H1 (cell line): Measurements from ENCODE around the gene MYCBP2. TPM values are rescaled to one million over a fixed set of nuclear protein-coding genes. Genes with fewer than 3 reads are reported as not detected.

Source experiments
- CTCF ChIA-PET: fragments of 300-600 bp; sonication (Branson Sonifier 250); formaldehyde crosslinking; loops from one replicate; lab custom pipeline; 2021; ENCODE audit not compliant: partially characterized antibody; lab: Charles Lee
- POLR2A ChIA-PET: fragments of 300-600 bp; sonication (Branson Sonifier 250); formaldehyde crosslinking; loops from one replicate; lab custom pipeline; 2021; ENCODE audit warnings: inconsistent platforms; ENCODE audit not compliant: partially characterized antibody; lab: Charles Lee
- DNase-seq, 2 experiments: peaks; one replicate each; pipeline versions ENCODE4 v3.0.0 to v3.0.0-alpha.2; 2010 to 2022; ENCODE audit warnings: low spot score in 2 of 2, low read depth in 1 of 2, mixed read lengths in 1 of 2
- FAIRE-seq: peaks from 2 replicates; lab custom pipeline; 2011; peaks lifted over from hg19 to GRCh38; lab: Jason Lieb, UNC
- H2AFZ ChIP-seq: 2 replicates; pipeline ENCODE4 v1.8.1; 2012; ENCODE audit warnings: low read length, inconsistent platforms
- H2AK5ac ChIP-seq: 2 replicates; pipeline ENCODE4 v1.6.1; 2013; ENCODE audit warnings: low read depth, low read length
- H2BK120ac ChIP-seq: replicated peaks from 2 replicates; pipeline ENCODE3; 2013; ENCODE audit warnings: low read depth, low read length, inconsistent platforms
- H2BK12ac ChIP-seq: 2 replicates; pipeline ENCODE4 v1.6.1; 2013; ENCODE audit warnings: low read depth, low read length
- H2BK15ac ChIP-seq: 2 replicates; pipeline ENCODE4 v1.6.1; 2013; ENCODE audit warnings: low read length
- H2BK20ac ChIP-seq: 2 replicates; pipeline ENCODE4 v1.6.1; 2013; ENCODE audit warnings: low read length
- H2BK5ac ChIP-seq: 2 replicates; pipeline ENCODE4 v1.6.1; 2013; ENCODE audit warnings: low read depth, low read length
- H3K14ac ChIP-seq: 2 replicates; pipeline ENCODE4 v1.6.1; 2013; ENCODE audit warnings: inconsistent platforms; ENCODE audit not compliant: insufficient read length
- H3K18ac ChIP-seq: 2 replicates; pipeline ENCODE4 v1.6.1; 2013; ENCODE audit warnings: low read length; ENCODE audit errors: extremely low read depth
- H3K23ac ChIP-seq: 2 replicates; pipeline ENCODE4 v1.6.1; 2013; ENCODE audit warnings: inconsistent platforms; ENCODE audit not compliant: insufficient read length
- H3K23me2 ChIP-seq: 2 replicates; pipeline ENCODE4 v1.6.1; 2013; ENCODE audit warnings: low read depth, low read length
- H3K27ac ChIP-seq: 2 replicates; pipeline ENCODE4 v1.6.1; 2011; ENCODE audit warnings: low read depth, low read length, inconsistent platforms
- H3K27me3 ChIP-seq, 4 experiments: replicated peaks in 1 of 4; 1 replicate in 1 of 4; 2 replicates in 3 of 4; pipeline versions ENCODE4 v1.6.1 to v1.8.1; 2011 to 2013; ENCODE audit warnings: low read length in 3 of 4, mild to moderate bottlenecking in 3 of 4, inconsistent platforms in 2 of 4, mixed read lengths in 2 of 4, moderate library complexity in 1 of 4; ENCODE audit not compliant: control insufficient read depth in 3 of 4, insufficient read depth in 3 of 4; ENCODE audit errors: extremely low read depth in 1 of 4
- H3K36me3 ChIP-seq, 4 experiments: 2 replicates each; pipeline versions ENCODE4 v1.6.1 to v1.8.1; 2011 to 2013; ENCODE audit warnings: mild to moderate bottlenecking in 4 of 4, low read length in 3 of 4, moderate library complexity in 2 of 4, control low read depth in 1 of 4, inconsistent platforms in 1 of 4; ENCODE audit not compliant: insufficient read depth in 4 of 4, control insufficient read depth in 2 of 4
- H3K4ac ChIP-seq: replicated peaks from 2 replicates; pipeline ENCODE3; 2013; ENCODE audit warnings: low read length, low read depth, mixed read lengths, inconsistent platforms; ENCODE audit not compliant: insufficient read length
- H3K4me1 ChIP-seq, 4 experiments: replicated peaks in 1 of 4; 1 replicate in 1 of 4; 2 replicates in 3 of 4; pipeline versions ENCODE4 v1.6.1 to v1.8.1; 2011 to 2013; ENCODE audit warnings: low read length in 3 of 4, inconsistent platforms in 2 of 4, mixed read lengths in 1 of 4; ENCODE audit not compliant: insufficient read depth in 4 of 4, control insufficient read depth in 3 of 4
- H3K4me2 ChIP-seq, 2 experiments: 2 replicates each; pipeline versions ENCODE4 v1.6.1 to v1.8.1; 2011 to 2013; ENCODE audit warnings: low read depth in 2 of 2, low read length in 2 of 2, control low read depth in 1 of 2, inconsistent platforms in 1 of 2, mild to moderate bottlenecking in 1 of 2; ENCODE audit not compliant: insufficient read depth in 1 of 2
- H3K4me3 ChIP-seq, 4 experiments: fragments of 200-600, 300-600 bp in 1 of 4; sonication (generic), shearing (Covaris generic), sonication (Bioruptor Twin) in 1 of 4; 2 replicates each; pipeline versions ENCODE4 v1.5.1 to v1.8.1; 2011 to 2016; ENCODE audit warnings: low read length in 4 of 4, low read depth in 3 of 4, control low read depth in 2 of 4, inconsistent platforms in 2 of 4, mild to moderate bottlenecking in 2 of 4, mixed read lengths in 1 of 4, moderate library complexity in 1 of 4; ENCODE audit not compliant: insufficient read depth in 2 of 4; ENCODE audit errors: extremely low read depth in 1 of 4
- H3K56ac ChIP-seq: replicated peaks from 2 replicates; pipeline ENCODE3; 2013; ENCODE audit warnings: low read depth, mild to moderate bottlenecking, mixed read lengths, low read length, inconsistent platforms; ENCODE audit not compliant: insufficient read length
- H3K79me1 ChIP-seq: 2 replicates; pipeline ENCODE4 v1.6.1; 2013; ENCODE audit warnings: low read depth, low read length, control low read depth
- H3K79me2 ChIP-seq, 2 experiments: 2 replicates each; pipeline versions ENCODE4 v1.6.1 to v1.8.1; 2012 to 2013; ENCODE audit warnings: low read length in 2 of 2, mild to moderate bottlenecking in 2 of 2, inconsistent platforms in 1 of 2; ENCODE audit not compliant: insufficient read depth in 2 of 2, control insufficient read depth in 1 of 2
- H3K9ac ChIP-seq, 4 experiments: replicated peaks in 1 of 4; 1 replicate in 1 of 4; 2 replicates in 3 of 4; pipeline versions ENCODE4 v1.6.1 to v1.8.1; 2011 to 2013; ENCODE audit warnings: low read depth in 3 of 4, low read length in 3 of 4, control low read depth in 2 of 4, mild to moderate bottlenecking in 2 of 4, moderate library complexity in 2 of 4, inconsistent platforms in 1 of 4; ENCODE audit errors: extremely low read depth in 1 of 4
- H3K9me3 ChIP-seq, 2 experiments: 2 replicates each; pipeline versions ENCODE4 v1.6.1 to v1.8.1; 2012 to 2013; ENCODE audit warnings: mild to moderate bottlenecking in 2 of 2, moderate library complexity in 2 of 2, control low read depth in 1 of 2, inconsistent platforms in 1 of 2, low read depth in 1 of 2, low read length in 1 of 2, mixed read lengths in 1 of 2; ENCODE audit not compliant: insufficient read depth in 2 of 2
- H4K20me1 ChIP-seq, 2 experiments: replicated peaks in 1 of 2; 2 replicates each; pipeline versions ENCODE3 to v1.8.1; 2011 to 2013; ENCODE audit warnings: inconsistent platforms in 2 of 2, low read length in 2 of 2, mild to moderate bottlenecking in 1 of 2; ENCODE audit not compliant: insufficient read depth in 2 of 2, control insufficient read depth in 1 of 2
- H4K5ac ChIP-seq: 2 replicates; pipeline ENCODE4 v1.6.1; 2013; ENCODE audit warnings: low read length, low read depth, mixed read lengths, inconsistent platforms; ENCODE audit not compliant: insufficient read length
- H4K8ac ChIP-seq: 2 replicates; pipeline ENCODE4 v1.8.0; 2013; ENCODE audit warnings: mild to moderate bottlenecking, moderate library complexity, low read length, inconsistent platforms; ENCODE audit not compliant: insufficient read depth; ENCODE audit errors: extremely low read depth
- H4K91ac ChIP-seq: replicated peaks from 2 replicates; pipeline ENCODE3; 2013; ENCODE audit warnings: low read length, mixed read lengths, inconsistent platforms; ENCODE audit not compliant: insufficient read length
- ATF2 ChIP-seq: IDR thresholded peaks from 2 replicates; pipeline ENCODE4 v1.6.1; 2012; ENCODE audit warnings: low read length, inconsistent platforms
- EZH2 ChIP-seq: fragments of 200-600 bp; sonication (generic); IDR thresholded peaks from 2 replicates; pipeline ENCODE4 v1.7.1; 2012; ENCODE audit warnings: low read depth, mild to moderate bottlenecking, moderate library complexity, low read length, inconsistent platforms; ENCODE audit not compliant: severe bottlenecking
- USF2 ChIP-seq: IDR thresholded peaks from 2 replicates; pipeline ENCODE4 v1.6.1; 2011; ENCODE audit warnings: low read length, improper control_type of control experiment
- WGBS, 2 experiments: shearing (Covaris generic) in 1 of 2; methylation state at CpG; one replicate each; pipeline versions ENCODE4 v1.1.6 to v1.1.7; 2013 to 2015; ENCODE audit warnings: low lambda C conversion rate in 2 of 2, mixed read lengths in 2 of 2, inconsistent platforms in 1 of 2, low coverage in 1 of 2, missing lambda C conversion rate in 1 of 2; ENCODE audit not compliant: insufficient replicate concordance in 2 of 2, insufficient coverage in 1 of 2, insufficient read length in 1 of 2; ENCODE audit errors: extremely low coverage in 1 of 2, missing lambda C conversion rate in 1 of 2; 5-methylcytosine and 5-hydroxymethylcytosine counted together
- polyA plus RNA-seq, 7 experiments: library from polyadenylated mRNA; depleted of rRNA in 3 of 7; stranded (reverse) in 5 of 7; unstranded in 2 of 7; fragments of >200 nt in 5 of 7; fragments of 200-250 nt in 2 of 7; gene quantifications; 1 replicate in 5 of 7; 2 replicates in 1 of 7; 4 replicates in 1 of 7; pipeline versions ENCODE4 v1.2.1 to v1.2.3, GENCODE V29; 2011 to 2013; ENCODE audit warnings: missing spikeins in 2 of 7, mixed read lengths in 2 of 7
- total RNA-seq: library from RNA; stranded (reverse); fragmentation: NEBNext Ultra II Directional; extraction: Animal tissue kit (Norgen Biotek cat#: 25700); gene quantifications from 2 replicates; pipeline ENCODE4 v1.2.1, GENCODE V29; 2021

The MYCBP2 gene
- total and polyA plus RNA-seq, 2 of the 8 experiments (the other 6 are each of a cell fraction or from before 2014, with no cell fraction given), result 19.0 to 52.1 TPM

GRCh38 chr13:77143431-77143830 lies 183.5 kb downstream of the MYCBP2 start:
- Histone ChIP-seq H3K36me3 (peaks cover 0 to 10% (median 3%) of the 10 kb centered on the region in 4 experiments; a peak in 2 of 8 replicates), H2BK5ac (no peak overlapping the region), H3K9me3 (no peaks in the 10 kb centered on the region), H3K23ac (no peak overlapping the region), H3K56ac (no peak overlapping the region), H4K91ac (no peak overlapping the region), H3K79me2 (no peaks in the 10 kb centered on the region), H3K4ac (no peak overlapping the region), H3K27ac (no peak overlapping the region), H2BK20ac (no peak overlapping the region), H3K9ac (no peak overlapping the region), H3K14ac (no peak overlapping the region), H2AFZ (no peak overlapping the region), H2AK5ac (no peak overlapping the region), H3K4me1 (no peaks in the 10 kb centered on the region), H2BK12ac (no peak overlapping the region), H2BK120ac (no peak overlapping the region), H3K4me2 (no peak overlapping the region), H4K20me1 (no peaks in the 10 kb centered on the region), H2BK15ac (no peak overlapping the region), H3K27me3 (no peaks in the 10 kb centered on the region), H4K8ac (no peak overlapping the region), H3K4me3 (no peak overlapping the region), H3K18ac (no peak overlapping the region), H4K5ac (no peak overlapping the region), H3K23me2 (no peaks in the 10 kb centered on the region), H3K79me1 (no peaks in the 10 kb centered on the region)
- CTCF ChIA-PET, result no interaction called here
- no peak for FAIRE-seq
- 89% methylated on average over 1 of the region's 1 CpG; no CpG with 5 or more reads in 1 of the 2 experiments for WGBS, 2 experiments
- no peak for DNase-seq
- POLR2A ChIA-PET, result no interaction called here
- no peak for TF ChIP-seq ATF2
- no peak for TF ChIP-seq EZH2
- TF ChIP-seq USF2, result no peak
